Activated naive CD8-positive, alpha-beta T cell treated with anti-CD3 and anti-CD28 coated beads for 36 hours (primary cell): Measurements from ENCODE around the gene TRAF1. TPM values are rescaled to one million over a fixed set of nuclear protein-coding genes. Genes with fewer than 3 reads are reported as not detected.
A peak's percentile ranks its signal among the peaks of the same experiment; 100 is the strongest.

Experiments used
- DNase-seq: peaks from one replicate; pipeline ENCODE4 v3.0.0; 2021
- H3K27ac Mint-ChIP-seq: one replicate; pipeline ENCODE4 v1.8.0; 2022; ENCODE audit warnings: mild to moderate bottlenecking, moderate library complexity, mixed read lengths
- H3K27me3 Mint-ChIP-seq: one replicate; pipeline ENCODE4 v1.8.0; 2022; ENCODE audit warnings: mild to moderate bottlenecking, mixed read lengths
- H3K36me3 Mint-ChIP-seq: one replicate; pipeline ENCODE4 v1.8.0; 2021; ENCODE audit warnings: mild to moderate bottlenecking, mixed read lengths
- H3K4me1 Mint-ChIP-seq: one replicate; pipeline ENCODE4 v1.8.0; 2021; ENCODE audit warnings: mixed read lengths
- H3K4me3 Mint-ChIP-seq: one replicate; pipeline ENCODE4 v1.8.0; 2022; ENCODE audit warnings: mild to moderate bottlenecking, moderate library complexity, mixed read lengths
- H3K9me3 Mint-ChIP-seq: one replicate; pipeline ENCODE4 v1.8.0; 2022; ENCODE audit warnings: mixed read lengths
- total RNA-seq, 2 experiments: library from RNA; stranded (reverse); gene quantifications; one replicate each; pipeline ENCODE4 v1.2.3, GENCODE V29; 2021

Gene TRAF1
- total RNA-seq, 2 experiments from 2014 or later: 169 to 170 TPM

DNA sequence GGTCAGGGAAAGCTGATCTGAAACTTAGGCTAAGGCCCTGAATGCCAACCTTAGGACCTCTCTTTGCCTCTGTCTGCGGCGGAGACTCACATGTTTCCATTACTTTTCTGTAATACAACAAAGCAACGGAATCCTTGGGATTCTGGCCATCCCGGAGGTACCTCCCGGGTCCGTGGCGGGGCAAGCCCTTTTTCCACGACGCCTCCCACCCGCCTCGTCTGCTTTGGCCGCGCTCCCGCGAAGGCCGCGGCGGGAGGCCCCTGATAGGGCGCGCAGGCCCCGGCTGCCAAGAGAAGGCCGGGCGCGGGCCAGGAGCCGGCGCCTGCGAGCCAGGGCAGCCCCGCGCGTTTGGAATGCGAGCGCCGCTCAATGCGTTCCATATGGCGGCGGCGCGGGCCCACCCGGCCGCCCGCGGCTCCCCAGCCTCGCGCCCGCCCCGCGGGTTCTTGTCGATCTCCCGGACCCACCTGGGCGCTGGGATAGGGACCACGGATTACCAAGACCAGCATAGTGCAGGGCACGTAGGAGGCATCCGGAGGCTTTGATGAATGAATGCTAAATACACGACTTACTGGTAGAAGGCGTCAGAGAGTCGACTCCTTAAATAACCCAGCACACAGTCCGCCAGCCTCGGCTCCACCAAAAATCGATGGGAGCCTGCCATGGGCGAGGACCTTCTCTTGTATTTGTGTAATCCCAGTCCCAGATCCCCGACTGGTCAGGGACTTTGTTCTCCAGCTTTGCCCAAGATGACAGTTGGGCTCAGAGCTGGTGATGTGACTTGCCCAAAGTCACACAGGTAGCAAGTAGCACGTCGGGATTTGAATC is 32.1 kb downstream of the TRAF1 start:
- Mint-ChIP-seq H3K9me3 (peaks cover 4% of the 10 kb centered on the region), H3K4me1 (peaks cover 87% of the 10 kb centered on the region), H3K36me3 (peaks cover 37% of the 10 kb centered on the region), H3K4me3 (no peak overlapping the region), H3K27me3 (peaks cover 8% of the 10 kb centered on the region), H3K27ac (peak overlapping the region; percentile 99)
- no peak for DNase-seq

- no peak for DNase-seq
- peaks cover 4% of the 10 kb centered on the region for H3K9me3 Mint-ChIP-seq
- peak overlapping the region; percentile 63 for H3K4me3 Mint-ChIP-seq
- peak overlapping the region; percentile 99 for H3K27ac Mint-ChIP-seq
- H3K4me1 Mint-ChIP-seq: peaks cover 90% of the 10 kb centered on the region
- peaks cover 38% of the 10 kb centered on the region for H3K36me3 Mint-ChIP-seq
- peaks cover 8% of the 10 kb centered on the region for H3K27me3 Mint-ChIP-seq
These were observed 32.8 kb downstream of the TRAF1 start for GRCh38 chr9:120893611-120894307.

DNA sequence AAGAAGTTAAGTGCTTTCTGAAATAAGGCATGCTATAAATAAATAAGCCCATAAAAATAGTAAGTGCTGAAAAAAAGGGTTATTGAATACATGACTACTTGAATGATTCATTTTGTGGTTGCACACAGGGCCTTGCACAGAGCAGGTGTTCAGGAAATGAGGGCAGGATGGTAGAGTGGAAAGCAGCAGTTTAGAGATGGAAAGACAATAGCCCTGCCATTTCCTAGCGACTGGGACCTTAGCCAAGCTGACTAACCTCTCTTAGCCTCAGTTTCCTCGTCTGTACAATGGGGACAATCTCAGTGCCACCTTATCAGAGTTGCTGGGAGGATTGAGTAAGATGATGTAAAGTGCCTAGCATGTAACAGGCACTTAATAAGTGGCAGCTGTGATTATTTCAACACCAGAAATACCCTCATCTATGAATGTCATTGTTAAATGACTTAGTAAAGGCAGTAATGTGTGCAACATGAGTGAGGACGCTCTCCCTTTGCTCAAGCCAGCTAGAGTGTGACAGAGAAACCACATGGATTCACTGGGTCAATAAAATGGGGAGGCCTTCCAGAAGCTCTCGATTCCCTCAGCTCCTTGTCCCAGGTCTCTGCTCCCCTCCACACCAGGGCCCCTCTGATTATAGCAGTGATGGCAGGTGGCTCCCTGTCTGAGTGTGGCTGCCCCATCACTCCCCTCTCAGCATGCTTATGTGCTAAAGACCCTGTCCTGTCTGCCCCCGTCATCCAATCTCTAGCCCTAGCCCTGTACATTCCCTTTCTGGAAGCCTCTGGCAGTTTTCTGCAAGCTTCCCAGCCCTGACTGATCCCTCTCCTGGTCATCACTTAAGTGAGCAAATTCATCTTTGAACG is 33.6 kb downstream of the TRAF1 start:
- H3K4me1 Mint-ChIP-seq: peaks cover 90% of the 10 kb centered on the region
- H3K27ac Mint-ChIP-seq: peak overlapping the region; percentile 99
- peak overlapping the region; percentile 82 for H3K4me3 Mint-ChIP-seq
- peaks cover 8% of the 10 kb centered on the region for H3K27me3 Mint-ChIP-seq
- DNase-seq: peak; percentile 70
- peaks cover 4% of the 10 kb centered on the region for H3K9me3 Mint-ChIP-seq
- peaks cover 38% of the 10 kb centered on the region for H3K36me3 Mint-ChIP-seq

GRCh38 chr9:120891884-120892747 is 34.5 kb downstream of the TRAF1 start:
- peak overlapping the region; percentile 82 for H3K4me3 Mint-ChIP-seq
- DNase-seq: peak; percentile 49
- peaks cover 39% of the 10 kb centered on the region for H3K36me3 Mint-ChIP-seq
- peaks cover 7% of the 10 kb centered on the region for H3K27me3 Mint-ChIP-seq
- H3K9me3 Mint-ChIP-seq: peaks cover 4% of the 10 kb centered on the region
- H3K4me1 Mint-ChIP-seq: peaks cover 85% of the 10 kb centered on the region
- H3K27ac Mint-ChIP-seq: peak overlapping the region; percentile 99

DNA sequence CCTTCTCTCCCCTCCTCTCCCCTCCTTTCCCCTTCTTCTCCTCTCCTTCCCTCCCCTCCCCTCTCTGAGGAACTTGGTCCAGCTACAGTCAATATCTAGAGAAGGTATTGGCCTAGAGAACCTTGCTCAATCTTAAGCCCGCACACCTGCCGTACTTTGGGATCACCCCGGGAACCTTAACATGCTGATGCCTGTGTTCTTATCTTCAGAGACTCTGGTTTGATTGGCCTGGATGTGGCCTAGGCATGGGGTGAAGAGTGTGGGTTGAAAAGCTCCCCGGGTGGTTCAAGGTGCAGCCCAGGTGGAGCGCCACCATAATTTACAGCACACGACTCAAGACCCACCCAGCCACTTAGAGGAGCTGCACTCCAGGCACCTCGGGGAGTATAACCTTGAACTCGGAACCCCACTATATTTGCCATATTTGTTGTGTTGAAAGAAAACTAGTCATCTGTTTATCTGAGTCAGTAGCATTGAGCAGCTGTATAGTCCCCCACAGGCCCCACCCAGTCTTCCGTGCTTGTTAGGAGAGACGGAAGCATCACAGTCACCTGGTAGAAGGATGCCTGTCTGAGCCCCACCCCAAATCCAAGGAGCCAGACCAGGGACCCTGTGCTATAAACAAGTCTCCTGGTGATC is 35.2 kb downstream of the TRAF1 start:
- H3K36me3 Mint-ChIP-seq: peaks cover 32% of the 10 kb centered on the region
- DNase-seq: peak; percentile 72
- H3K4me3 Mint-ChIP-seq: peak overlapping the region; percentile 82
- H3K27me3 Mint-ChIP-seq: no peaks in the 10 kb centered on the region
- peaks cover 82% of the 10 kb centered on the region for H3K4me1 Mint-ChIP-seq
- H3K27ac Mint-ChIP-seq: peak overlapping the region; percentile 99
- peaks cover 3% of the 10 kb centered on the region for H3K9me3 Mint-ChIP-seq

DNA sequence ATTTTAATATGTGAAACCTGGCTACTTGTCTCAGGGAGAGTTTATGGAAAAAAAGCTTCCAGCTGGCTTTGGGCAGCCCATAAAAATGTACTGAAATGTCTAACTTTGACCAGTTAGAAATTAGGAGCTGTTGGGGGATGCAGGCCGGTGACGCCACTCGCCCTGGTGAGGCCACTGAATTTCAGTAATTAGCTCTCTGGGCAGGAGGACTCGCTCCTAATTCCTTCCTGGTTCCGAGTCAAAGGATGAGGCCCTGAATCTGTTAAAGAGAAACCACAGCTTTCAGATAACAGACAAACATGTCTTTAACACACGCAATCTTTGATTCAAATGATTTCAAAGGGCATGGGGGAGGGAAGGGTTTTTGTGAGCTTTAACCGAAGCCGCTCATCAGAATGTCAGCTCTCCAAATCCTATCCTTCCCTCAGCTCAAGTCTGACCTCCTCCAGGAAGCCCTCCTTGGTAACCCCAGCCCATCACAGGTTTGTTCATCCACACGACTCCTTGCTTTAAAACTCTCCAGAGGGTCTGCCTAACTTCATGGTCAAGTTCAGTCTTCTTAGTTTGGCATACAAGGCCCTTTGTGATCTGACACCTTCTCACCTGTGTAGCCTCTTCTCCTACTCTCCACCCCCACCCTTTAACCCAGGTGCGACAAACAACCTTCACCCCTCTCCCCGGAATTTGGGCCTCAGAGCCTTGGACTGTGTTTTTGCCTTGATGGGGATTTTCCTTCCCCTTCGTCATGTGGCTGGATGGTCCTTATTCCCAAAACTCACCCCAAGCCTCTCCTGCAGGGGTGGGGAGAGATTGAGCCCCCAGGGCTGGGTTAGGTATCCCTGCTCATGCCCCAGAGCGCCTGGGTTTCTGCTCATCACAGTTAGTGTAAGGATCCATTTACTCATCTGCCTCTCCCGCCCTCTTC is 36.0 kb downstream of the TRAF1 start:
- peak overlapping the region; percentile 99 for H3K27ac Mint-ChIP-seq
- peak; percentile 50 for DNase-seq
- H3K9me3 Mint-ChIP-seq: peaks cover 3% of the 10 kb centered on the region
- H3K36me3 Mint-ChIP-seq: peaks cover 32% of the 10 kb centered on the region
- H3K27me3 Mint-ChIP-seq: no peaks in the 10 kb centered on the region
- H3K4me1 Mint-ChIP-seq: peaks cover 85% of the 10 kb centered on the region
- peak overlapping the region; percentile 82 for H3K4me3 Mint-ChIP-seq

DNA sequence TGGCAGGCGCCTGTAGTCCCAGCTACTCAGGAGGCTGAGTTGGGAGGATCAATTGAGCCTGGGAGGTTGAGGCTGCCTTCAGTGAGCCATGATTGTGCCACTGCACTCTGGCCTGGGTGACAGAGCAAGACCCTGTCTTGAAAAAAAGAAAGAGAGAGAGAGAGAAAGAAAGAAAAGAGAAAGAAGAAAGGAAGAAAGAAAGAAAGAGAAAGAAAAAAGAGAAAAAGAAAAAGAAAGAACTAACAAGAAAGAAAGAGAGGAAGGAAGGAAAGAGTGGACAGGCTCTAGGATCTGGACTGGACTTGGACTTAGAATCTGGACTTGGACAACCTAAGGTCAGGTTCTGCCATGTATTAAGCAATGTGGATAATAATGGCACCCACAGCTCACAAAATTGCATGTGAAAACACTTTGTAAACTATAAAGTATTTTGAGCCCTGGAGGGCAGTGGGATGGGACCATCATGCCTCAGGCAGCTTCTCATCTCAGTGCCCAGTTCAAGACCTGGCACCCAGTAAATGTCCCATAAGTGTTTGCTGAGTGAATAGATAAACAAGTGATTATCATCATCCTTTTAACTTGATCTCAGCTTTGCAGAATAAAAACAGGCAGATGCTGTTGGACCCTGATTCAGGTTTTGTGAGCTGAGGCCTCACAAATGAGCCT is 36.9 kb downstream of the TRAF1 start:
- H3K9me3 Mint-ChIP-seq: peaks cover 3% of the 10 kb centered on the region
- H3K27ac Mint-ChIP-seq: peak overlapping the region; percentile 99
- peaks cover 35% of the 10 kb centered on the region for H3K36me3 Mint-ChIP-seq
- DNase-seq: no peak
- H3K4me3 Mint-ChIP-seq: peak overlapping the region; percentile 82
- no peaks in the 10 kb centered on the region for H3K27me3 Mint-ChIP-seq
- H3K4me1 Mint-ChIP-seq: peaks cover 79% of the 10 kb centered on the region

DNA sequence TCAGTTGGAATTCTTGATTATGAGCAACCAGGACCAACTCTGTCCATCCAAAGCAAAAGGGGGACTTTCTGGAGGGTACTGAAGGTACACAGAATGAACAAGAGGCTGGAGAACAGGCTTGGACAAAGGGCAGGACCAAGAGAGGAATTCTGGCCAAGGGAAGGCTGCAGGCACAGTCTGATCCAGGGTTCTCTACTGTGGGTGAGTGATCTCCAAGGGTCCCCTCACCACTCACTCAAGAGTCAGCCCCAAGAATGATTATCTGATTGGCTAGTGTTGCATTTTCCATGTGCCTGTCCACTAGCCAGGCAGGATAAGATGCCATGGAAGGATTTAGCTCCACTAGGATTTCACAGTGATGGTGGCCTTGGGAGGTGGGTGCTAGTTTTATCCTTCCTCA is 38.0 kb downstream of the TRAF1 start:
- peak overlapping the region; percentile 99 for H3K27ac Mint-ChIP-seq
- H3K4me3 Mint-ChIP-seq: no peak overlapping the region

GRCh38 chr9:120886490-120886967 is 40.1 kb downstream of the TRAF1 start:
- H3K27me3 Mint-ChIP-seq: no peaks in the 10 kb centered on the region
- no peak overlapping the region for H3K4me3 Mint-ChIP-seq
- peaks cover 74% of the 10 kb centered on the region for H3K4me1 Mint-ChIP-seq
- no peak for DNase-seq
- no peaks in the 10 kb centered on the region for H3K9me3 Mint-ChIP-seq
- peak overlapping the region; percentile 78 for H3K27ac Mint-ChIP-seq
- H3K36me3 Mint-ChIP-seq: peaks cover 32% of the 10 kb centered on the region

More for the DNA sequence above, 38.0 kb downstream of the TRAF1 start:
- Mint-ChIP-seq H3K4me1 (peaks cover 79% of the 10 kb centered on the region), H3K36me3 (peaks cover 35% of the 10 kb centered on the region), H3K27me3 (no peaks in the 10 kb centered on the region), H3K9me3 (peaks cover 3% of the 10 kb centered on the region)
- DNase-seq: no peak

DNA sequence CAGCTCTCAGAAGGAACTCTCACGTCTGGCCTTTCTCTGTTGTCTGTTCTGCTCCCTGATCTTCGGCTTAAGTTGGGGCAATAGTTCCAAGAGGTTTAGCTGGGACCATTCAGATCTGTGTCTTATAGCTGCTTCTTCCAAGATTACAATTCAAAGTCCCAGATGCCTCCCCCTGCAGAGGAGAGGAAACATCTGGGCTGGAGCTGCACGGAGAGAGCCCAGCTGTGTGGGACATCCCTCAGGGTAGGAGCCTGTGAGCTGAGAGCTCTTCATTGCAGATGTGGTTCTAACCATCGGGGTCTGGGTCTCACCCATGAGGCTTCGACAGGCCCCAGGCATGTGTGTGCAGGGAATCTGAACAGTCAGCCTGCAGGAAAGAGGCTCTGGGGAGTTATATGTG is 40.6 kb downstream of the TRAF1 start:
- H3K4me3 Mint-ChIP-seq: no peak overlapping the region
- peaks cover 31% of the 10 kb centered on the region for H3K36me3 Mint-ChIP-seq
- H3K27ac Mint-ChIP-seq: peak overlapping the region; percentile 78
- H3K27me3 Mint-ChIP-seq: no peaks in the 10 kb centered on the region
- H3K4me1 Mint-ChIP-seq: peaks cover 73% of the 10 kb centered on the region
- no peaks in the 10 kb centered on the region for H3K9me3 Mint-ChIP-seq
- no peak for DNase-seq

GRCh38 chr9:120885457-120885856 is 41.1 kb downstream of the TRAF1 start:
- no peak overlapping the region for H3K4me3 Mint-ChIP-seq
- no peak overlapping the region for H3K27ac Mint-ChIP-seq
- H3K4me1 Mint-ChIP-seq: peaks cover 72% of the 10 kb centered on the region
- H3K36me3 Mint-ChIP-seq: peaks cover 35% of the 10 kb centered on the region
- H3K27me3 Mint-ChIP-seq: no peaks in the 10 kb centered on the region
- DNase-seq: no peak
- H3K9me3 Mint-ChIP-seq: peaks cover 1% of the 10 kb centered on the region

- Mint-ChIP-seq H3K27me3 (no peaks in the 10 kb centered on the region), H3K9me3 (peaks cover 1% of the 10 kb centered on the region), H3K27ac (peak overlapping the region; percentile 78), H3K4me3 (no peak overlapping the region), H3K4me1 (peaks cover 72% of the 10 kb centered on the region), H3K36me3 (peaks cover 37% of the 10 kb centered on the region)
- DNase-seq: no peak
These were observed 43.0 kb downstream of the TRAF1 start for GRCh38 chr9:120883608-120883996.
